Activated T-helper 2 cell treated with anti-CD3 and anti-CD28 coated beads, Interferon-gamma antibody, Interleukin-2, Interleukin-4, amounts not matched to agents 10 μg/mL and 5 μg/mL and 100 μg/mL, durations not matched to agents 14 hours and 24 hours and 36 hours (primary cell): ENCODE results near the gene RAMP1. TPM values are rescaled to one million over a fixed set of nuclear protein-coding genes. Genes with fewer than 3 reads are reported as not detected.
"Not testable (repeated sequence)": the region's sequence is repeated elsewhere in the genome, so short reads cannot be mapped to it uniquely, and the experiment has no call there.

Experiments
- DNase-seq: peaks from one replicate; pipeline ENCODE4 v3.0.0; 2021; ENCODE audit warnings: low spot score
- H3K27ac Mint-ChIP-seq: one replicate; pipeline ENCODE4 v1.8.0; 2021; ENCODE audit warnings: mixed read lengths
- H3K27me3 Mint-ChIP-seq: one replicate; pipeline ENCODE4 v1.8.0; 2021; ENCODE audit warnings: low read depth, mixed read lengths
- H3K36me3 Mint-ChIP-seq: one replicate; pipeline ENCODE4 v1.8.0; 2021; ENCODE audit warnings: low read depth, mixed read lengths
- H3K4me1 Mint-ChIP-seq: one replicate; pipeline ENCODE4 v1.8.0; 2021; ENCODE audit warnings: low read depth, mixed read lengths
- H3K4me3 Mint-ChIP-seq: one replicate; pipeline ENCODE4 v1.8.0; 2021; ENCODE audit warnings: low read depth, mild to moderate bottlenecking, moderate library complexity, mixed read lengths
- H3K9me3 Mint-ChIP-seq: one replicate; pipeline ENCODE4 v1.8.0; 2021; ENCODE audit warnings: mixed read lengths
- intact Hi-C: fragments of 100-400 bp; cut with micrococcal nuclease; formaldehyde crosslinking; loops from one replicate; pipeline ENCODE4 v1.15.1; 2023
- total RNA-seq: library from RNA; stranded (reverse); gene quantifications from 2 replicates; pipeline ENCODE4 v1.2.3, GENCODE V29; 2022

RAMP1 gene
- total RNA-seq, 1 donor from 2014 or later, result 13.1 TPM

DNA sequence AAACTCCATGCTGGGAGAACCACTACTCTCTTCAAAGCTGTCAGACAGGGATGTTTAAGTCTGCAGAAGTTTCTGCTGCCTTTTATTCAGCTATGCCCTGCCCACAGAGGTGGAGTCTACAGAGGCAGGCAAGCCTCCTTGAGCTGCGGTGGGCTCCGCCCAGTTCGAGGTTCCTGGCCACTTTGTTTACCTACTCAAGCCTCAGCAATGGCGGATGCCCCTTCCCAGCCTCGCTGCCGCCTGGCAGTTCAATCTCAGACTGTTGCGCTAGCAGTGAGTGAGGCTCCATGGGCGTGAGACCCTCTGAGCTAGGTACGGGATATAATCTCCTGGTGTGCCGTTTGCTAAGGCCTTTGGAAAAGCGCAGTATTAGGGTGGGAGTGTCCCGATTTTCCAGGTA, 10.5 kb upstream of the RAMP1 start:
- intact Hi-C loops, H3K36me3 Mint-ChIP-seq, DNase-seq, H3K9me3 Mint-ChIP-seq, H3K4me3 Mint-ChIP-seq, H3K4me1 Mint-ChIP-seq, H3K27ac Mint-ChIP-seq: not testable (repeated sequence)
- H3K27me3 Mint-ChIP-seq, result peaks cover 34% of the 10 kb centered on the region

DNA sequence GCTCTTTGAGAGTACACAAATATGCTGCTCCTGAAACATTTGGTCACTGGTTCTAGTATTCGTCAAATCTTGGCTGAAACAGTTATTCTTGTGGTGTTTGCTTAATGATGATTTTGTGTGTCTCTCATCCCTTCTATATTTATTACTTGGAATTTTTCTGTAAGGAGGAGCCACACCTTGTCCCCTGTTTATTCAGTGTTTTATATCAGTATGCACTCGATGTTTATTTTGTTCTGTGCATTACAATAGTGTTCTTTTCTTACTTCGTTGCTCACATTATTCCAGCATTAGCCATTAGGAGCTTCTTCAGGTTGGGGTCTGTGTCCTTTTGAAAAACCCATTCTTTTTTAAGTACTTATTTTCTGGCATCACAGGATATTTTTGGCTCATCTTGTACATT, 5.1 kb upstream of the RAMP1 start:
- H3K4me3 Mint-ChIP-seq, result no peak overlapping the region
- H3K36me3 Mint-ChIP-seq, result peaks cover 3% of the 10 kb centered on the region
- H3K9me3 Mint-ChIP-seq, result no peaks in the 10 kb centered on the region
- no peak overlapping the region for H3K27ac Mint-ChIP-seq
- peaks cover 53% of the 10 kb centered on the region for H3K27me3 Mint-ChIP-seq
- H3K4me1 Mint-ChIP-seq, result peaks cover 5% of the 10 kb centered on the region
- intact Hi-C loops, result loop anchor here (10.0 kb wide), 1 partner anchor 251 kb away; the partner anchor contains the start of gene ESPNL
- DNase-seq, result no peak

DNA sequence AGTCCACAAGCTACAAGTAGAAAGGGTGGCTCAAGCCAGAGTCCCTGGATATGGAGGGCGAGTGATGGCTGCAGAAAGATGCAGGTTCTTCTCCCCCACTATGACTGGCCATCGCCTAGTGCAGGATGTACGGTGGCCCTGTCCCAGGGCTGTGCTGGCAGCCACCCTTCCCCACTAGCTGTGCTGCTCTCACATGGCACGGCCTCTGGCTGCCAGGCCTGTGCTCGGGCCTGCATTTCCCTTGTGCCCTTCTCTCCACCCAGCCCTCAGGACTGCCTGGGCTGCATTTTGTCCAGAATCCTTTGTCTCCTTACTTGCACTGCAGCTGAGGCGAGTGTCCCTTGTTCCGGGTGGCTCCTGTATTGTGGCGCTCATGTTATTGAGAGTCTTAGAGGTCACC, 1.6 kb upstream of the RAMP1 start:
- Mint-ChIP-seq H3K27me3 (peaks cover 58% of the 10 kb centered on the region), H3K4me1 (peaks cover 9% of the 10 kb centered on the region), H3K27ac (no peak overlapping the region), H3K4me3 (no peak overlapping the region), H3K9me3 (no peaks in the 10 kb centered on the region), H3K36me3 (peaks cover 3% of the 10 kb centered on the region)
- no peak for DNase-seq
- intact Hi-C loops, result loop anchor here (1.0 to 10.0 kb wide), 3 partner anchors 41 to 406 kb away; partner anchors contain the start of gene ESPNL

DNA sequence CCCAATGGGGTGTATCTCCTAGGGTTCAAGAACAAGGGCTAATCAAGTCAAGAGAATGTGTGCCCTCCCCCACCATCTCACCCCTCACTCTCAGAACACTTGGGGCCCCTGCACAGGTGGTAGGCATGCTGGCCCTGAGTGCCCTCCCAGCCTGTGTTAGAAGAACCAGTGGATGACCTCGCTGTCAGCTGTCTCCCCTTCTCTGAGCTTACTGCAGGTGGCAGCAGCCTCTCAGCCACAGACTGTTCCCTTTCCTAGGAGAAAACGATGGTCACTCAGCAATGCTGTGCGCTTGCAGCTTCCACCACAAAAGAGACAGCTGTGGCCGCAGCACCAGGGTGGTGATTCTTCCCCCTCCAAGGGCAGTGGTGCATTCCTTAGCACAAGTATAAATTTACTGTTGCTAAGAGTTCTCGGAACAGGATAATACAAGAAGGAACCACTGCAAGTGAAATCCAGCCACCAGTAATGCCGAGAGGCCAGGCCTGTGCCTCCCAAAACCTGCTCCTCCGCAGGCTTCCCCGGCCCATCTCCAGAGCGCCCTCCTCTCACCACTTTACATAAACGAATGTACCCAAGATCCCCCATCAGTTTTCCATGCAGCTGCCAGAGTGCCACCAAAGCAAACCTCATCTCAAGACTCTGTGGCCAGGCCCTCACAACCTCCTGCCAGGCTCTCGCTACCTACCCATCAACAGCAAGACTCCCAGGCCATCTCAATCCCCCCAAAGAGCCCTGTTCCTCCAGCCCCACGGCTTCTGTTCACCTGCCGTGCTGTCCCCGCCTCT, 935 bp upstream of the RAMP1 start:
- intact Hi-C loops, result loop anchor here (1.0 to 10.0 kb wide), 3 partner anchors 40 to 405 kb away; partner anchors contain the start of gene ESPNL

DNA sequence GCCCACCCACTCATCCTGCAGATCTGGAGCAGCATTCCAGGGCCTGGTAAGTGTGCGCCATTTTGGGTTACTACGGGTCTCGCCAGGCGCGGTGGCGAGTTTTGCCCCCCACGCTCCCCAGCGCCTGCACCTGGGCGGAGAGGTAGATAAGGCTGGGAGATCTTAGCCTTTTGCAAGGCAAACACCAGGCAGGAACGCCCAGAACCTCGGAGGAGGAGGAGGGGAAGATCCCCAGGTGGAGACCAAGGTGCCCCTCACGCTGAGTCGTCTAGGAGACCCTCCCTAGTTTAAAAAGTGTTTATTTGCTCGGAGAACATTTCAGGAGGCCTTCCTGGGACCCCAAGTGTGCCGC, 365 bp upstream of the RAMP1 start:
- no peak for DNase-seq
- H3K9me3 Mint-ChIP-seq, result no peaks in the 10 kb centered on the region
- peaks cover 9% of the 10 kb centered on the region for H3K4me1 Mint-ChIP-seq
- no peak overlapping the region for H3K27ac Mint-ChIP-seq
- peaks cover 51% of the 10 kb centered on the region for H3K27me3 Mint-ChIP-seq
- peaks cover 3% of the 10 kb centered on the region for H3K36me3 Mint-ChIP-seq
- H3K4me3 Mint-ChIP-seq, result no peak overlapping the region
- intact Hi-C loops, result loop anchor here (2.0 to 10.0 kb wide), 2 partner anchors 40 to 246 kb away; partner anchors contain the start of gene ESPNL

More for the DNA sequence above, 935 bp upstream of the RAMP1 start:
- Mint-ChIP-seq H3K9me3 (no peaks in the 10 kb centered on the region), H3K4me1 (peaks cover 9% of the 10 kb centered on the region), H3K27ac (peak overlapping the region; percentile 51), H3K36me3 (peaks cover 3% of the 10 kb centered on the region), H3K4me3 (peak overlapping the region; percentile 79), H3K27me3 (peaks cover 55% of the 10 kb centered on the region)
- DNase-seq, result peak; percentile 35

DNA sequence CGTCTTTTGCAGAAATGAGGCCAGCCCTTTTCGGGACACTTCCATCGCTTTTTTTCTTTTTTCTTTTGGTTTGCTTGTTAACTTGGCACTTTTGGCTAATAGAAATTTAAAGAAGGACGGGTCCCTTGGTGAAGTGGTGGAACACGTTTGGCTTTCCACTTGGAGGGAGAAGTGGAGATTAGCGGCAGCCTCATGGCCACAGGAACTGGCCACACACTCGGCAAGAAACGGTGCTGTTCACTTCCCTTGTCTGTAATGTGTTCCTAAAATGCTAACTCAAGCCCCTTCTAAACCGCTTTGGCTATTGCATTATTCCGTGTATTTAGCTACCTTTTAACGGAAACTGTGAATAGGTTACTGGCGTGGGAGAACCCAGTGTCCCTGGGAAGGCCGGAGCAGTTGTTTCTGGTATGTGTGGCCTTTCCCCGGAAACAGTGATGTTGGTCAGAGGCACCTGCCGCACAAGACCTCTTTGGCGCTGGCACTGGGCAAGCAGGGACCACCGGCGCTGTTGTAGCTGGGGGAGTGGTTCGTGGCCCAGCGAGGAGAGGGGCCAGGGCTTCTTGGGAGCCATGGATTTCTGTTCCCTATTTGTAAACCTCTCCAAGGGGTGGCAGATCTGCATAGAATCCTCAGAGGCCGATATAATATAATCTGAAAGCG, 981 bp downstream of the RAMP1 start:
- H3K27ac Mint-ChIP-seq, result no peak overlapping the region
- intact Hi-C loops, result no loop called here
- H3K27me3 Mint-ChIP-seq, result peaks cover 40% of the 10 kb centered on the region
- H3K4me3 Mint-ChIP-seq, result peak overlapping the region; percentile 56
- no peak for DNase-seq
- H3K4me1 Mint-ChIP-seq, result peaks cover 9% of the 10 kb centered on the region
- peaks cover 3% of the 10 kb centered on the region for H3K36me3 Mint-ChIP-seq
- no peaks in the 10 kb centered on the region for H3K9me3 Mint-ChIP-seq

DNA sequence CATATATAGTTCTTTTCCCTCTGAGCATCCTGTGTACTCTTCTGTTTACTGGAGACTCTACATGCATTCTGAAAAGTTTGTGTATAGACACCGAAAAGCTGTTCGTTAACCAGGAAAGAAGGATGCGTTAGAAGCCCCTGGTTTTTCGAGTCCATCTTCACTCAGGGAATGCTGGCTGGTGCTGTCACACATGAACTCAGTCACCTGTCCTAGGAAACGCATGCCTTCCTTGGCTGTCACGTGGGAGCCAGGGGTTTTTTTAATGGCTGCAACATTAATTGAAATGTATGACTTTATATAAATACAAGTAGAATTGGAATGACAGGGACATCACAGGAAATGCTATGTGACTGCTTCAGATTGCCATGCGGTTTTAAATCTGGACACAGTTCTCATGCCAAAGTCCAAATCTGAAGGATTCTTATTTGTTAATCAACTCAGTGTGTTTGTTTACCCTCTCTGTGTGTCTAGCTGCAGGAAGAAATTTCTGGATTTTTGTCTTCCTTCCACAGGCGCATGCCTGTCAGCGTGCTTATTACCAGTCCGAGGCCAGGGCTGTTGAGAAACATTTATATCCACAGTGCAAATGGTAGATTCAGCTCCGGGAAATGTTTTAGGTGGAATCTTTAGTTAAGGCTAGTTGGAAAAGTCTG, 2.6 kb downstream of the RAMP1 start:
- H3K9me3 Mint-ChIP-seq, result no peaks in the 10 kb centered on the region
- peaks cover 9% of the 10 kb centered on the region for H3K4me1 Mint-ChIP-seq
- H3K36me3 Mint-ChIP-seq, result peaks cover 3% of the 10 kb centered on the region
- intact Hi-C loops, result no loop called here
- H3K27me3 Mint-ChIP-seq, result peaks cover 29% of the 10 kb centered on the region
- no peak overlapping the region for H3K4me3 Mint-ChIP-seq
- H3K27ac Mint-ChIP-seq, result no peak overlapping the region
- no peak for DNase-seq

DNA sequence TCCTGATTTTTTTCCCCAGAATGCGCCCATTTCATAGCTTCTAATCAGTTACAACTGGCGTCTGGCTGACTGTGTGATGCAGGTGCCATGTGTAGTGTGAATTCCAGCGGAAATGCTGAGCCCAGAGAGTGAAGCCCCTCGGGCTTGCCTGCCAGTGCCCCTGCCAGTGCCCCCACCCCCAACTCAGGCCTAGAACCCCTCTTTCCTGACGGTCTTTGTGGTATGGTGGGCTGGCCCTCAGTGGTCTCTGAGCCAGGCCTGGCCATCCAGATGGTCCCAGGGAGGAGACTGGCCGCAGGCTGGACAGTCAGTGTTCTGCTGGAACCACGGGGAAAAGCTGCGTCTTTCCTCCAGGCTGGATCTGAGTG, 3.1 kb downstream of the RAMP1 start:
- Mint-ChIP-seq H3K4me1 (peaks cover 9% of the 10 kb centered on the region), H3K27me3 (peaks cover 29% of the 10 kb centered on the region), H3K36me3 (peaks cover 3% of the 10 kb centered on the region), H3K9me3 (no peaks in the 10 kb centered on the region), H3K27ac (no peak overlapping the region), H3K4me3 (no peak overlapping the region)
- intact Hi-C loops, result no loop called here
- no peak for DNase-seq

DNA sequence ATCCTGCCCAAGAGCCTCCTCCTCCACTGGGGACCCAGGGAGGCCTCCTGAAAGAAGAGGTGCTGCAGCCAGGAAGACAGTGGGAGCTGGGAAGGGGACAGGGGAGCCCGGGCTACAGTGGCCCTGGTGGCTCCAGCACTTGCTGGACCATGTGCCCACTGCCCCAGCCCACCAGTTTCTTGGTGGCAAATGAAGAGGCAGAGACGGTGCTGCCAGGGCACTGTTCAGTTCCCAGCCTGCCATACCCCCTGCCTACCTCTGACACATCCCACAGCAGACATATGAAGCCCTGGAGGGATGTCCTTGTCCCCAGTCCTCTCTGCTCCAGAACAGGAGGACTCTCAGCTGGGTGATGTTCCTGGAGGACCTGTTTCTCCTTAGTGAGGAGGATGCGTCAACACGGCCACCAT, 3.7 kb downstream of the RAMP1 start:
- H3K4me1 Mint-ChIP-seq, result peaks cover 9% of the 10 kb centered on the region
- no peaks in the 10 kb centered on the region for H3K9me3 Mint-ChIP-seq

DNA sequence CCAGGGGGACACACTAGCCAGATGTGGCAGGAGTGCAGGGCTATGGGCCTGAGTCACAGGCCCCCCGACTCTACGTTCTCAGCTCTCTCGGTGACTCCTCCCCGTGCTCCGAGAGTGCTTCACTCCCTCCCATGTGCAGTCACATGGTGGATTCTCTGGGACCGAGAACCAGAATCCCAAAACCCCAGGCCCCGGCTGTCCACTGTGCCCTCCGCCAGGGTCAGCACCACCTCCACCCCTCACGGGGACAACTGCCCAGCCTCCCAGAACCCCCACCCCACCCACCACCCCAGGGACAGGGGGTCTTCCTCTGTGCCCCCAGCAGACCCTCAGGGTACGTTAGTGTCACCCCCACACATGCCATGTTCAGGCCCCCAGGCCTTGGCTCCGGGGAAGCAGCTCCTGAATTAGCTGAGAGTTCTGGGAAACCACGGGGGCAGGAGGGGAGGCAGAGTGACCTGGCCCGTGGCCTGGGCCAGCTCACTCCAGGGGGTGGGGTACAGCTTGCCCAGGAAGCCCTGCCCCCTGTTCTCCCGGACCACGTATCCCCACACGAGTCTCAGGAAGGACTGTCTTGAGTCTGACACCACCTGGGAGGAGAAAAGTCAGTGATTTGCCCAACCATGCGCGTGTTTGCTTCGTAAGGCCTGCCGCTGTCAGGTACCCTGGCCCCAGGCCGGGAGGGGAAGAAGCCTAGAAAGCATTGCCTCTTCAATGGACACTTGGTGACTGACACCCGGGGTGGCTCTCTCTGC, 4.4 kb downstream of the RAMP1 start:
- intact Hi-C loops, result no loop called here
- no peak overlapping the region for H3K27ac Mint-ChIP-seq
- no peak overlapping the region for H3K4me3 Mint-ChIP-seq
- peaks cover 8% of the 10 kb centered on the region for H3K4me1 Mint-ChIP-seq
- no peaks in the 10 kb centered on the region for H3K36me3 Mint-ChIP-seq
- no peak for DNase-seq
- no peaks in the 10 kb centered on the region for H3K9me3 Mint-ChIP-seq
- H3K27me3 Mint-ChIP-seq, result peaks cover 21% of the 10 kb centered on the region

More for the DNA sequence above, 3.7 kb downstream of the RAMP1 start:
- Mint-ChIP-seq H3K27me3 (peaks cover 25% of the 10 kb centered on the region), H3K36me3 (peaks cover 3% of the 10 kb centered on the region), H3K4me3 (no peak overlapping the region), H3K27ac (no peak overlapping the region)
- DNase-seq, result no peak
- intact Hi-C loops, result no loop called here

DNA sequence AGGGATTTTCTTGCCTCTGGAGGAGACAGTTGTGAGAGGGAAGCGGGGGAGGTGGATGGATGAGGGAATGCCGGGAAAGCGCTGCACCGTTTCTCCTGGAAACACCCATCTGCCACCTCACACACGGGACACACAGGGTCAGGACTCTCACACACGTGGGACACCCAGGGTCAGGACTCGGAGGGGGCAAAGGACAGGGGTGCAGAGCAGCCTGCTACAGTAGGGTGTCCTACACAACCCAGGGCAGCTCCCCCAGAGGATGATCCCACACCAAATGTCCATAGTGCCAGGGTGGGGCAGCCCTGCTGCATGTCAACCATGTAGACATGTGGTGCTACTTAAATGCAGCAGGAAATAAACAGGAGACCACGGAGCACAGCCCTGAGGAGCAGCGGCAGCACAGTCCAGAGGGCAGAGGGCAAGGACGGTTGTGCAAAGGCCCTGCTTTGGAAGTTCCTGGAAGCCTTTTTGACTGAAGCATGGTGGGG, 5.1 kb downstream of the RAMP1 start:
- H3K9me3 Mint-ChIP-seq, result no peaks in the 10 kb centered on the region
- H3K27me3 Mint-ChIP-seq, result peaks cover 25% of the 10 kb centered on the region
- intact Hi-C loops, result no loop called here

DNA sequence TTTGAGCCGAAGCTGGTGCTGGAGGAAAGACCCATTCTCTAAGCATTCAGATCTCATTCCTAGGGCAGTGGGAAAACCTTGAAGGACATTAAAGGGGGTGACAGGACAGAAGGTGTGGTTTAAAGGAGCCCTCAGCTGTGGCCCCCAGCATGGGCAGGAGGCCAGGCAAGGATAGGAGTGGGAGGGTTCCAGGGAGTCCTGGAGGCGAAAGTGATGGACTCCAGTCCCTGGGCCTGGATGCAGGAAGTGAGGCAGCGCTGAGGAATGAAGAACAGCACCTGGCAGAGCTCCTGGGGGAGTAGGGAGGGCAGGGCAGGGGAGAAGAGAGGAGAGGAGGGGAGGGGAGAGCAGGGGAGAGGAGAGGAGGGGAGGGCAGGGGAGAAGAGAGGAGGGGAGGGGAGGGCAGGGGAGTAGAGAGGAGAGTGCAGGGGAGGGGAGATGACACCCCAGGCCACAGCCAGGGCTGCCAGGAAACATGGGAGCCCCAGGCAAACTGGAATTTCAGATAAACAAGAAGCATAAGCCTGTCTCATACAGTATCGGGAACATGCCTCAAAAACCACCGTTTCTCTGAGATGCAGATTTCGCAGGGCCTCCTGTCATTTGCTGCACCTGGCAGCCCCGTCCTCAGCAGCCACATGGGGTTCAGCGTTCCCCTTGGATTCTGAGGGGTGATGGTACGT, 5.7 kb downstream of the RAMP1 start:
- Mint-ChIP-seq H3K4me1 (peaks cover 10% of the 10 kb centered on the region), H3K36me3 (no peaks in the 10 kb centered on the region), H3K9me3 (no peaks in the 10 kb centered on the region), H3K27ac (no peak overlapping the region), H3K27me3 (peaks cover 26% of the 10 kb centered on the region), H3K4me3 (no peak overlapping the region)
- intact Hi-C loops, result no loop called here
- DNase-seq, result no peak

More for the DNA sequence above, 5.1 kb downstream of the RAMP1 start:
- no peaks in the 10 kb centered on the region for H3K36me3 Mint-ChIP-seq
- DNase-seq, result no peak
- no peak overlapping the region for H3K4me3 Mint-ChIP-seq
- H3K4me1 Mint-ChIP-seq, result peaks cover 10% of the 10 kb centered on the region
- no peak overlapping the region for H3K27ac Mint-ChIP-seq
